Measurements from ENCODE around the gene RNU1-3.
"Not testable (repeated sequence)": the region's sequence is repeated elsewhere in the genome, so short reads cannot be mapped to it uniquely, and the experiment has no call there.

RNU1-3 gene

GRCh38 chr1:16666502-16667413 lies at the start of gene RNU1-3:
Gene RNU1-3 (minus strand): TSS chr1:16666948.
- H3K27me3 ChIP-seq (ENCODE audit: insufficient read depth, low read depth, severe bottlenecking); DNase-seq; H3K27ac ChIP-seq; H3K4me3 ChIP-seq (ENCODE audit: low read depth, low read length); H3K36me3 ChIP-seq; H3K9me3 ChIP-seq (ENCODE audit: severe bottlenecking): not testable (repeated sequence)

- DNase-seq; H3K9me3 ChIP-seq (ENCODE audit: severe bottlenecking); H3K27ac ChIP-seq; H3K27me3 ChIP-seq (ENCODE audit: insufficient read depth, low read depth, severe bottlenecking); H3K4me3 ChIP-seq (ENCODE audit: low read depth, low read length); H3K36me3 ChIP-seq: not testable (repeated sequence)
Observed at GRCh38 chr1:16713480-16713879, 46.7 kb upstream of the RNU1-3 start.

GRCh38 chr1:16712984-16713383 lies 46.2 kb upstream of the RNU1-3 start:
- H3K27me3 ChIP-seq (ENCODE audit: insufficient read depth, low read depth, severe bottlenecking); DNase-seq; H3K9me3 ChIP-seq (ENCODE audit: severe bottlenecking); H3K36me3 ChIP-seq; H3K4me3 ChIP-seq (ENCODE audit: low read depth, low read length); H3K27ac ChIP-seq: not testable (repeated sequence)

- not testable (repeated sequence) for H3K9me3 ChIP-seq (ENCODE audit: severe bottlenecking)
Observed at GRCh38 chr1:16712582-16712981, 45.8 kb upstream of the RNU1-3 start.

GRCh38 chr1:16712131-16712530 lies 45.4 kb upstream of the RNU1-3 start:
- H3K4me3 ChIP-seq (ENCODE audit: low read depth, low read length); H3K36me3 ChIP-seq; H3K27ac ChIP-seq; H3K9me3 ChIP-seq (ENCODE audit: severe bottlenecking); H3K27me3 ChIP-seq (ENCODE audit: insufficient read depth, low read depth, severe bottlenecking); DNase-seq: not testable (repeated sequence)

More at GRCh38 chr1:16712582-16712981, 45.8 kb upstream of the RNU1-3 start:
- H3K27ac ChIP-seq; H3K4me3 ChIP-seq (ENCODE audit: low read depth, low read length); H3K36me3 ChIP-seq; H3K27me3 ChIP-seq (ENCODE audit: insufficient read depth, low read depth, severe bottlenecking): not testable (repeated sequence)
- DNase-seq, result peak; percentile 4

GRCh38 chr1:16710618-16711017 lies 43.9 kb upstream of the RNU1-3 start:
- not testable (repeated sequence) for H3K9me3 ChIP-seq (ENCODE audit: severe bottlenecking); H3K36me3 ChIP-seq; H3K27ac ChIP-seq; H3K4me3 ChIP-seq (ENCODE audit: low read depth, low read length); H3K27me3 ChIP-seq (ENCODE audit: insufficient read depth, low read depth, severe bottlenecking)
- peak; percentile 5 for DNase-seq

GRCh38 chr1:16709659-16710087 lies 42.9 kb upstream of the RNU1-3 start:
- H3K4me3 ChIP-seq (ENCODE audit: low read depth, low read length); H3K27ac ChIP-seq; H3K9me3 ChIP-seq (ENCODE audit: severe bottlenecking); H3K27me3 ChIP-seq (ENCODE audit: insufficient read depth, low read depth, severe bottlenecking); H3K36me3 ChIP-seq: not testable (repeated sequence)
- TF ChIP-seq CTCF (IDR thresholded peaks at IDR 0.05; ENCODE audit: low read depth, low read length), result peak; percentile 22; the same call in 1 of the 2 replicates
- peak; percentile 28 for DNase-seq

- DNase-seq; H3K27me3 ChIP-seq (ENCODE audit: insufficient read depth, low read depth, severe bottlenecking); H3K4me3 ChIP-seq (ENCODE audit: low read depth, low read length); H3K36me3 ChIP-seq; H3K9me3 ChIP-seq (ENCODE audit: severe bottlenecking); H3K27ac ChIP-seq: not testable (repeated sequence)
Observed at GRCh38 chr1:16708704-16709103, 42.0 kb upstream of the RNU1-3 start.

GRCh38 chr1:16707130-16708093 lies 40.7 kb upstream of the RNU1-3 start:
- peak; percentile 11 for DNase-seq
- not testable (repeated sequence) for H3K36me3 ChIP-seq; H3K27ac ChIP-seq; H3K9me3 ChIP-seq (ENCODE audit: severe bottlenecking); H3K4me3 ChIP-seq (ENCODE audit: low read depth, low read length); H3K27me3 ChIP-seq (ENCODE audit: insufficient read depth, low read depth, severe bottlenecking)

- peak; percentile 60 for DNase-seq
- not testable (repeated sequence) for H3K27me3 ChIP-seq (ENCODE audit: insufficient read depth, low read depth, severe bottlenecking); H3K27ac ChIP-seq; H3K36me3 ChIP-seq; H3K9me3 ChIP-seq (ENCODE audit: severe bottlenecking); H3K4me3 ChIP-seq (ENCODE audit: low read depth, low read length)
Observed at GRCh38 chr1:16706302-16706701, 39.6 kb upstream of the RNU1-3 start.

- not testable (repeated sequence) for H3K36me3 ChIP-seq; H3K9me3 ChIP-seq (ENCODE audit: severe bottlenecking); H3K27ac ChIP-seq; H3K4me3 ChIP-seq (ENCODE audit: low read depth, low read length); DNase-seq; H3K27me3 ChIP-seq (ENCODE audit: insufficient read depth, low read depth, severe bottlenecking)
Observed at GRCh38 chr1:16704502-16705100, 37.9 kb upstream of the RNU1-3 start.

- H3K27me3 ChIP-seq (ENCODE audit: insufficient read depth, low read depth, severe bottlenecking); H3K4me3 ChIP-seq (ENCODE audit: low read depth, low read length); H3K9me3 ChIP-seq (ENCODE audit: severe bottlenecking); DNase-seq; H3K27ac ChIP-seq; H3K36me3 ChIP-seq: not testable (repeated sequence)
Observed at GRCh38 chr1:16704076-16704475, 37.3 kb upstream of the RNU1-3 start.

GRCh38 chr1:16703602-16704001 lies 36.9 kb upstream of the RNU1-3 start:
- not testable (repeated sequence) for H3K27me3 ChIP-seq (ENCODE audit: insufficient read depth, low read depth, severe bottlenecking); H3K9me3 ChIP-seq (ENCODE audit: severe bottlenecking); H3K4me3 ChIP-seq (ENCODE audit: low read depth, low read length); H3K27ac ChIP-seq; H3K36me3 ChIP-seq; DNase-seq
